Fibroblast of villous mesenchyme (primary cell): ENCODE data around the gene ADARB2. TPM values are rescaled to one million over a fixed set of nuclear protein-coding genes. Genes with fewer than 3 reads are reported as not detected.

Experiments used
- DNase-seq: peaks from one replicate; pipeline ENCODE4 v3.0.0-alpha.2; 2010; ENCODE audit warnings: low read depth
- H3K4me3 ChIP-seq: 2 replicates; pipeline ENCODE4 v1.5.1; 2011; ENCODE audit warnings: low read depth, mild to moderate bottlenecking, low read length
- total RNA-seq: library from RNA; depleted of rRNA; stranded (reverse); fragments of >200 nt; gene quantifications from 2 replicates; pipeline ENCODE4 v1.2.3, GENCODE V29; 2012
- TF ChIP-seq, protein P1 (sequence below): IDR thresholded peaks from 2 replicates; pipeline ENCODE4 v1.5.1; 2012; ENCODE audit warnings: low read depth, mild to moderate bottlenecking, low read length; ENCODE audit not compliant: insufficient read depth

Gene ADARB2
- total RNA-seq, 1 donor: not detected

DNA sequence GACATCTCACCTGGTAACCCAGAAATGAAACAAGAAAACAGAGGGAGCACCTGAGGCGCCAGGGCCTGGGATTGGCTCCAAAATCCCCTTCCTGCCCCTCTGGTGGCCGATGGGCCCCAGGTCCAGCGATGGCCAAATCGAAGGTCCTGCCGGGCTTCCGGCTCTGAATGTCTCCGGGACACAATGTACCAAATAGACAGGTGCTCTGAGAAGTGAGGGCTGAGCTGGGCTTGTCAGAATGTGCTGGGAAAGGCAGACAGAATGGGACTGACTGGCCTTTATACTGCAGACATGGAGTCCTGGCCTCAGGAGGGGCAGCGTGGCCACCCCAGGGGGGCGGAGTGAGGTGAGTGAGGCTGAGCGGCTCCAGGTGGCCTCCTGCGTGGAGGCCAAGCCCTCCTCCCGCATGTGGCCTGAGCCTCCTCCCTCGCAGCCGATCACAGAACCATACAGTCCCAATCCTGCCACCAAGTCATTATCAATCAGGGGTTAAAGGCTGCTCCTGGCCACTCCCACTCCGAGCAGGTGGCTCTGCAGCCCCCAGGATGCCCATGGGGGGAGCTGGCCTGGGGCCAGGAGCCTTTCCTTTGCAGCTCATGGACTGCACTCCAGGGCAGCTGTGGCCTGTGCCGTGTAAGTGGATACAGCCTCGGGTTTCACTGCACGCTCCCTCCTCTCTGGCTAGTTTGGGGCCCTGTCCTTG lies 185.5 kb downstream of the ADARB2 start:
- TF ChIP-seq, protein P1, sequence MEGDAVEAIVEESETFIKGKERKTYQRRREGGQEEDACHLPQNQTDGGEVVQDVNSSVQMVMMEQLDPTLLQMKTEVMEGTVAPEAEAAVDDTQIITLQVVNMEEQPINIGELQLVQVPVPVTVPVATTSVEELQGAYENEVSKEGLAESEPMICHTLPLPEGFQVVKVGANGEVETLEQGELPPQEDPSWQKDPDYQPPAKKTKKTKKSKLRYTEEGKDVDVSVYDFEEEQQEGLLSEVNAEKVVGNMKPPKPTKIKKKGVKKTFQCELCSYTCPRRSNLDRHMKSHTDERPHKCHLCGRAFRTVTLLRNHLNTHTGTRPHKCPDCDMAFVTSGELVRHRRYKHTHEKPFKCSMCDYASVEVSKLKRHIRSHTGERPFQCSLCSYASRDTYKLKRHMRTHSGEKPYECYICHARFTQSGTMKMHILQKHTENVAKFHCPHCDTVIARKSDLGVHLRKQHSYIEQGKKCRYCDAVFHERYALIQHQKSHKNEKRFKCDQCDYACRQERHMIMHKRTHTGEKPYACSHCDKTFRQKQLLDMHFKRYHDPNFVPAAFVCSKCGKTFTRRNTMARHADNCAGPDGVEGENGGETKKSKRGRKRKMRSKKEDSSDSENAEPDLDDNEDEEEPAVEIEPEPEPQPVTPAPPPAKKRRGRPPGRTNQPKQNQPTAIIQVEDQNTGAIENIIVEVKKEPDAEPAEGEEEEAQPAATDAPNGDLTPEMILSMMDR: no peak
- DNase-seq: no peak
- H3K4me3 ChIP-seq: no peak overlapping the region

DNA sequence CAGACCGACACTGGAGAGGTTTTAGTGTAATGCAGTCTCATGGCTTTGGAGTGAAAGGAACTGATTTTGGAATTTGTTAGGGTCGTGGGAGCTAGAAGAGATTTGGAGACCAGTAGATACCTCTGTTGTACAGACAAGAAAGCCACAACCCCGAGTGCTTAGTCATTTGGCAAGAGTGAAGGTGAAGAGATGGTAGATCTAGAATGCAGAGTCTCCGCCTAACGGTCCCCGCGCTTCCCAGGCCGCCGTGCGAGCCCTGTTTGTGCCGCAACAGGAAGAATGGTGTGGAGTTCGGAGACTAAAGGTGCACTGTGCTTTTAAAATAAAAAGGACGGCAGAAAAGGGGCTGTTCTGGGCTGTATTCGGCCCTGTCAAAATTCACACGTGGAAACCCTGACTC lies 186.7 kb downstream of the ADARB2 start:
- H3K4me3 ChIP-seq: no peak overlapping the region
- DNase-seq: no peak
- TF ChIP-seq, protein P1: no peak

DNA sequence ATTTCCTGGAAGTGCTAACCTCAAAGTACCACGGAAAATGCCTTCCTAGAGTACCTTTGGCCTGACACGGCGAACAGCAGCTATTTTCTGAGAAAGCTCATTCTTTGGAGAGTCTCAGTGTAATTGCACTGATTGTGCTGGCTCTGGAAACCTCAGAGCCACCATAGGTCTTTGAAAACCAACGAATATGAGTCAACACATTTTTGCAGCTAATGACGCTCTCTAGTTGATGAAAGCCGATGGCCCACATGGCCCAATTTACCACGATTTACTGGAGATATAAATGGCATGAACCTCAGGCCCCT lies 187.1 kb downstream of the ADARB2 start:
- no peak for DNase-seq
- H3K4me3 ChIP-seq: no peak overlapping the region
- TF ChIP-seq, protein P1: no peak

DNA sequence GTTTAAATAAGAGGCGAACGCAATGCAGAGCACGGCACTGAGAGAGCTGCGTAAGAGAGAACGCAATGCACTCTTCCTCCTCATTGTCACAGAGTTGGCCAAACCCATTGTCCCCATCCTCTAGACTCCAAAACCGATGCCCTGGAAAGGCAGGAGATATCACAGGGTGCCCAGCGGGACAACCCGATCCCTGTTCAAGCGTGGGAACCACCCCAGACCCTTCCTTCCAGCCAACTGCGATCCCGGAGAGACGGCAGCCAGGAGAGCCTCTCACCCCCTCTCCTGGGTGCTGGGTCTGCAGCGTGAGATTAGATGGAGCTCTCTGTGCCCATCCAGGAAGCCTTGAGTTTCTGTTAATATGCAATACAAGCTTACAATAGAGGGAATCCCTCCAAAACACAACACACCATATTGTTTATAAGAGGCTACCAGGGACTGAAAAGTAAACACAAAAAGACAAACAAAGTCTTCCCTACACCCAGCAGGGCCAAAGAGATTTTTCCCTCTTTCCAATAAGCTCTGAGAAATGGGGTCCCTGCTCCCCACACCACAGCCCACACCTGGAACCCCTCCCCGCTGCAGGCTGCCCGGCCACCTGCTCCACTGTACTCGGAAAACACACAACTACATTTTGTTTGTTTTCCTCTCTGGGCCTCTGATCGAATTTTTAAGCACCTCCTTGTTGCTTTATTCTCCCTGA lies 187.6 kb downstream of the ADARB2 start:
- no peak overlapping the region for H3K4me3 ChIP-seq
- TF ChIP-seq, protein P1: no peak
- no peak for DNase-seq

DNA sequence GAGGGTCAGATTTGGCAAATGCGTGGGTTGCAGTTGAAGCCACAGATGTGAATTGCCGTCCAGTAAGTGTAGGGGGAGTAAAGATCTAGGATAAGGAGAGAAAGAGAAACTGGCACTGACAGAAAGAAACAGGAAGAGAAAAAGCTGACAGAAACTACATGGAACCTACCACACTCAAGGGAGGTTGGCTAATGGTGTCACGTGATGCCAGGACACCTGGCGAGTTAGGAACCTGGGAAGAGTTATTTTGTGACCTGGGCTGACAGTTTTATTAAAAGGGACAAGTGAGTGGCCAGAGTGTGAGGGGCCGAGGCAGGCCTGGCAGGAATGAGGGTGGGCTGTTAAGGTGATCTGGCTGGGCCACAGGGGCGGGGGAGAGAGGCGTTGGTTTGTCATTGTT lies 188.7 kb downstream of the ADARB2 start:
- TF ChIP-seq, protein P1: no peak
- no peak overlapping the region for H3K4me3 ChIP-seq
- DNase-seq: no peak

DNA sequence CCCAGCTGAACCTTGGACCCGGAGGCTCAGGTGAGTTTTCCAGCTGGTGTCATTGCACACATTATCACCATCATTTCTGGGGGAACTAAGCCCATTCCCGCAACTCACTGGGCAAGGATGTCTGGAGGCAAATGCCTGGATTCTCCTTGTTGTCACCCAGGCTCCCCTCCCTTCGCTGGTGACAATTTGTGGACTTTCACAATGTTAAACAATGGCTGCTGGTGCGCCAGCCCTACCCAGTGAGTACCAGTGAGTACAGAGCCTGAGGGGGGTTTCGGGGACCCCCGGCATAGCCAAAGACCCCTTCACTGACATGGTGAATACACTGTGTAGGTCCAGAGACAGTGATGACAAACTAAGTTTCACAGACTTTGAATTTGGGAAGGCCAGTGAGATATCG lies 189.2 kb downstream of the ADARB2 start:
- TF ChIP-seq, protein P1: no peak
- no peak overlapping the region for H3K4me3 ChIP-seq
- DNase-seq: no peak
